Measurements from ENCODE around the gene XYLT1.

XYLT1 gene

DNA sequence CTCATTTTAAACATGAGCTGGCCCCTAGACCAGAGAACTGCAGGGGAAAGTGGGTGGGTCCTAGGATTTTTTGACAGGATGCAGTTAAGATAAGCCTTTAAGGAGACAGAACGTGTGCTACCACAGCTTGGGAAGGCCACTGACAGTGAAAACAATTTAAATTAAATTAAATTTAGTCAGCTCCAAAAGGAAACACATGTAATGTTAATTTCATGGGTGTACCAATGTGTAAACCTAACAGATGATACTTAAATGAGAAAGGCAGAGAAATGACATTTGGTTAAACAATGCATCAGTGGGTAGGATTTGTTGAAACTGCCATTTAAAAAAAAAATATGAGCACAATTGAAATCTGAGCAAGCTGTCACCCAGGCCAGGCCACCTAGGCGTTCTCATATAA is 250.8 kb downstream of the XYLT1 start:
- FAIRE-seq, result no peak

DNA sequence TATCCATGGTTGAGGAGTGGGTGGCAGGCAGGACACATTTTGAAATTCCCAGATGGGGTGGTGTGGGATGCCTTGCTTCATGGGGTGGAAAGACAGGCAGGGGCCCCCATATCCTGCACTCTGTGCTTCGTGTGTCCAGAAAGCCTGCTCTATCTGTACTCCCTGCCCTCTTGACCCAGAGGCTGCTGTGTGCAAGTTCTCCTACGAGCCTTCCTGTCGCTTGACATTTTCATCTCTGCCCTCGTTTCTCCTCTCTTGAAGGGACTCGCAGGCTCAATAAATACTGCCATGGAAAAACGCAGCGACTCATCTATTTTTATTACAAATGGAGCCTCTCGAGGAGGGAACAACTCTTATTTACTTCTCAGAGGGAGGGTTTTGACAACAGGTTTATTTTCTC is 254.8 kb downstream of the XYLT1 start:
- FAIRE-seq, result no peak

DNA sequence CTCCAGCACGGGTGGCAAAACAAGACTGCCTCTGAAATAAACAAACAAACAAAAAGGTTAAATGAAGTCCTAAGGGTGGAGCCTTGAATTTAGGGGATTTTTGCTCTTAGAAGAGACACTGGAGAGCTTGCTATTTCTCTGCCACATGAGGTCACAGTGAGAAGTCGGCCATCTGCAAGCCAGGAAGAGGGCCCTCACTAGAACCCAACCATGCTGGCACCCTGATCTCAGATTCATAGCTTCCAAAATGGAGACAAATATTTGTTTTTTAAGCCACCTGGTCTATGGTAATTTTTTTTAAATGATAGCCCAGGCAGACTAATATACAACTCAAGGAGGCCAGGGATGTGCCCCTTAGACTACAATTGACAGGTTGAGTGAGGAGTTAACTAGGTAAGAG is 255.5 kb downstream of the XYLT1 start:
- FAIRE-seq, result no peak

DNA sequence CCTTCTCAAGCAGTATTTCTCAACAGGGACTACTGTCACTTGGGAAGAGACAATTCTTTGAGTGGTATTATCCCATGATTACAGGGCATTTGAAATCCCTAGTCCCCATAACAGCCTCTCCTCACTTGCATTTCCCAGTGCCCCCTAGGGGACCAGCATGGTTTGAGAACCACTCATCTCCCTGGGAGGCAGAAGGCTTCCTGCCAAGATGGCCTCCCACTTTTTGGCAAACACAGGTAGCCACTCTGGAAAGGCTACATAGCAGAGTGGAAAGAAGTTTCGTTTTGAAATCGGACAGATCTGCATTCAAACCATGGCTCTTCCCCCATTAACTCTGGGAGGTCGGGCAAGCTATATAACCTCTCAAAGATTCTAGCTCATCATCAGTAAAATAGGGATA is 256.8 kb downstream of the XYLT1 start:
- FAIRE-seq, result no peak

DNA sequence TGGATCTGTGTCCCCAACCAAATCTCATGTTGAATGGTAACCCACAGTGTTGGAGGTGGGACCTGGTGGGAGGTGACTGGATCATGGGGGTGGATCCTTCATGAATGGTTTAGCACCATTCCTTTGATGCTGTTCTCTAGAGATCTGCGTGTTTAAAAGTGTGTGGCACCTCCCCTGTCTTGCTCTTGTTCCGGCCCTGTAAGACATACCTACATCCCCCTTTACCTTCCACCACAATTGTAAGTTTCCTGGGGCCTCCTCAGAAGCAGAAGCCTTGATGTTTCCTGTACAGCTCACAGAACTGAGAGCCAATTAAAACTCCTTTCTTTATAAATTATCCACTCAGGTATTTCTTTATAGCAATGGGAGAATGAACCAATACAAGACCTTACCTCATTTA is 257.7 kb downstream of the XYLT1 start:
- FAIRE-seq, result no peak

GRCh38 chr16:17212606-17213005 is 258.2 kb downstream of the XYLT1 start:
- no peak for FAIRE-seq

DNA sequence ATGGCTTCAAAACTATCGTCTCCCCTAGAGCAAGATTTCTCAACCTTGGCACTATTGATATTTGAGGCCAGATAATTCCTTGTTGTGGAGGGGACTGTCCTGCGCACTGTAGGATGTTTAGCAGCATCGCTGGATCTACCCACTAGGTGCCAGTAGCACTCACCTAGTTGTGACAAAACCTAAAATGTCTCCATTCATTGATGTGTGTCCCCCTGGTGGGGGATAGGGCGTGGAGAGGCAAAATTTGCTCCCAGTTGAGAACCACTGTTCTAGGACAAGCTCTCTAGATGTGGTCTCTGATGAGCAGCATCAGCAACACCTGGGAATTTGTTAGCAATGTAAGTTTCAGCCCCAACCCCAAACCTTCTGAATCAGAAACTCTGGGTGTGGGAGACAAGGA is 259.0 kb downstream of the XYLT1 start:
- no peak for FAIRE-seq

GRCh38 chr16:17206712-17207111 is 264.0 kb downstream of the XYLT1 start:
- FAIRE-seq, result no peak

DNA sequence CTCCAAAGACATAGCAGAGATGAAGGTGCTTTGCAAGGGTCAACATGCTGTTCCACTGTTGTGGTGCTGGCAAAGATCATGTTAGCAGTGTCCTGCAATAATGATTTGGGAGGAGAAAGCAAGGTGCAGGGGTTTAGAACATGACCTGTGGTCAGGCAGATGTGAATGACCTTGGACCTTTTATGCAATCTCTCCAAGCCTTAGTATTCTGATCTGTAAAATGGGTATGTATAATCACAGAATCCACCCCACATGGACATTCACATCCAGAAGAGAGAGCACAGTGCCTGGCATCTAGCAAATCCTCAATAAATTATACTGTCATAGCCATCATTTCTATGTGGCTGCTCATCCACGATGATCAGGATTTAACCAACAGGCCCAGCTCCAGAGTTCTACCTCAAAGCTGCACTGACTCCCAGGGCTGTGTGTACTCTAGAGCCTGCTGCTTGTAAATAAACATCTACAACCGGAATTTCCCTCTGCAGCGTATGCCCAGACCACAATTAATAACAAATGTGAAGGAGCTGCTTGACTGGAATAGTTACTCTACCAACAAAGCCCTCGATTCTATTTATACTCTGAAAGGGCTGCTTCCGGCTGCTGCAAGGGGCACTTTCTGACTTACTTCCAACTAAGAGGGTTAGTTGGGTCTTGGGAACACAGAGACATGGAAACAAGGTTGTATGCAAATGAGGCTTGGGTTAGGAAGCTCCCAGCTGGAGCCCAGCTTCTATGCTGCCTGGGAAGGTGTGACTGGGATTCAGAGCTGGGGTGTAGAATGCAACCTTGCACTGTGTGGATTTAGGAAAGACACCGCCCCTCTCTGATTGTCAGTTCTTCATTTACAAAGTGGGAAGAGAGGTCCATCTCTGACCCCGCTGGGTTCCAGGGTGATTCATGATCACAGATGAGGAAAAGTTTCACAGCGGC is 265.2 kb downstream of the XYLT1 start:
- no peak for FAIRE-seq

DNA sequence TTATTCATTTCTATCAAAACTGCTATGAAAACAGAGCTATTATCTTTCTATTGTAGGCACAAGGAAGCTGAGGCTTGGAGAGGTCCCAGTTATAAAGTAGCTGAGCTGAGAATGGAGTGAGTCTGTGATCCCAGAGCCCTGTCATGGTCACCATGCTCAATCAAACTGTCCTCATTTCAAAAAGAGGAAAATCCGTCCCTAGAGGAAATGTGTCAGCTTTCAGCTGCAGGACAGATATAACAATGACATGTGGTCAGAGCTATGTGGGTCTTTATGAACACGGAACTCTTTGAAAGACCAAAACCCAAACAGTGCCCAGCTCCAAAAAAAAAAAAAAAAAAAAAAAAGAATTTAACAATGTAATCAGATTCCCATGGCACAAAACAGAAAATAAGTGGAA is 266.1 kb downstream of the XYLT1 start:
- no peak for FAIRE-seq

DNA sequence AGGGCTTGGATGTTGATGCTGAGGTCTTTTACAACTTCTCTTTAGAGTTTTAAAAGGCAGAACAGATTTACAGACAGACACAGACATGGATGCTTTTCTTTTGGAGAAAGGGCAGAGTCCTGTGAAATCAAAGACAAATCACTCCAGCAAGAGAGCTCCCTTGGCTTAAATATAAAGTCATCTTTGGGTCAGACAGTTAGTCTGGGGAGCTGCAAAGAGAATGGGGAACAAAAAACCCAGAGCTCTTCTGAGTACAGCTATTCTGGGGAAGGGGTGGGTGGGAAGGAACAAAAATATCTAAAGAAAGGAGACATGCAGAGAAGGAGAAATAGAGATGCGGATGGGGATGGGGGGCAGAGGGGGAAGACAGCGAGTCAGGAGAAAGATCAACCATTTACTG is 266.6 kb downstream of the XYLT1 start:
- no peak for FAIRE-seq

DNA sequence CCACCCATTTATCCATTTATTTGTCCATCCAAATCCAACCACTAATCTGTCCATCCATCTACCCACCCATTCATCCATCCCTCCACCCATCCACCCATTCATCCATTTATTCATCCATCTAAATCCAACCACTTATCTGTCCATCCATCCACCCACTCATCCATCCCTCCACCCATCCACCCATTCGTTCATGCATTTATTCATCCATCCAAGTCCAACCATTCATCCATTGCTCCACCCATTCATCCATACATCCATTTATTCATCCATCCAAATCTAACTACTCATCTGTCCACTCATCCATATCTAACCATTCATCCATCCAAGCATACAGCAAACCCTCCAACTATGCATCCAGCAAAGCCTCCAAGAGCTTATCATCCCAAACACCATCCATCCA is 267.3 kb downstream of the XYLT1 start:
- no peak for FAIRE-seq

DNA sequence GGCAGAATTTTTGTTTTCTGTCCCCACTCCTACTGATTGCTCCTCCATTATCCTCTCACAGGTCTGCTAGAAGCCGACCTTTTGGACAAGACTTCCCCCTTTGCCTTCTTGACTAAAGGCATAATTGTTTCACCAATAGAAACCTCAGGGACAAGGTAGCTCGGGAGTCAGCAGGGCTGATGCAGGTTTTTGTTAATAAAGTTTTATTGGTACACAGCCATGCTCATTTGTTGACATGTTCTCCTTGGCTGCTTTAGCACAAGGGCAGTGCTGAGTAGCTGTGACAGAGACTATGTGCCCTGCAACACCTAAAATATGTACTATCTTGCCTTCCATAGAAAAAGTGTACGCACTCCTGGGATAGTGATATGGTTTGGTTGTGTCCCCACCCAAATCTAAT is 271.6 kb downstream of the XYLT1 start:
- FAIRE-seq, result no peak

DNA sequence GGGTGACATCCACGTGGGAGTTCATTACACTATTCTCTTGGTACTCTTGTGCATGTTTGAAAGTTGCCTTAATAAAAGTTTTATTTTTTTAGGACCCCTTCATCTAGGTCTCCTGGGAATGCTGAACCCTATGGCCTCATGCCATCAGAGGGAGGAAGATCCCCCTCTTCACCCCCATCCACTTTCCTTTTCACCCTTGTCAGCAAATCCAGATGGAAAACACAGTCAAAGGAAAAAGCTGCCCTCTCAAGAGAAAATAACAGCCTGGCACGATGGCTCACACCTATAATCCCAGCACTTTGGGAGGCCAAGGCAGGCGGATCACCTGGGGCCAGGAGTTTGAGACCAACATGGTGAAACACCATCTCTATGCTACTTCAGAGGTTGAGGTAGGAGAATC is 274.2 kb downstream of the XYLT1 start:
- no peak for FAIRE-seq

- FAIRE-seq, result no peak
Observed at GRCh38 chr16:17194190-17194780, 276.5 kb downstream of the XYLT1 start.

GRCh38 chr16:17193566-17194100 is 277.1 kb downstream of the XYLT1 start:
- FAIRE-seq, result no peak

DNA sequence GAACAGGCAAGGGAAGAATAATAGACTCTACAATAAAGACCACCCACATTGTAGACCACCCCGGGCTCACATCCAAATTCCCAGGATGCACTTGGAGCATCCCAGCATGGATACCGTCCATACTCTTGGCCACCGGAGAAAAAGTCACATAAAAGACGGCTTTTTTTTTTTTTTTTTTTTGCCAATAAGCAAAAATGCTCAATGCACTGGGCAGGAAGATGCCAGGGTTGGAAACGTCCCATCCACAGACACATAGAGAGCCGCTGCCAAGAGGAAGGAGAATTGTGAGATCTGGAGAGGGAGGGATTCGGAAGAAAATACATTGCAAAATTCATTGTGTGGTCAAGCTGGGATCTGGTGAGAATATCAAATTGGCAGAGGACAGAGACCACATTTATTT is 286.7 kb downstream of the XYLT1 start:
- no peak for FAIRE-seq

GRCh38 chr16:17177959-17178905 is 292.5 kb downstream of the XYLT1 start:
- FAIRE-seq, result no peak

DNA sequence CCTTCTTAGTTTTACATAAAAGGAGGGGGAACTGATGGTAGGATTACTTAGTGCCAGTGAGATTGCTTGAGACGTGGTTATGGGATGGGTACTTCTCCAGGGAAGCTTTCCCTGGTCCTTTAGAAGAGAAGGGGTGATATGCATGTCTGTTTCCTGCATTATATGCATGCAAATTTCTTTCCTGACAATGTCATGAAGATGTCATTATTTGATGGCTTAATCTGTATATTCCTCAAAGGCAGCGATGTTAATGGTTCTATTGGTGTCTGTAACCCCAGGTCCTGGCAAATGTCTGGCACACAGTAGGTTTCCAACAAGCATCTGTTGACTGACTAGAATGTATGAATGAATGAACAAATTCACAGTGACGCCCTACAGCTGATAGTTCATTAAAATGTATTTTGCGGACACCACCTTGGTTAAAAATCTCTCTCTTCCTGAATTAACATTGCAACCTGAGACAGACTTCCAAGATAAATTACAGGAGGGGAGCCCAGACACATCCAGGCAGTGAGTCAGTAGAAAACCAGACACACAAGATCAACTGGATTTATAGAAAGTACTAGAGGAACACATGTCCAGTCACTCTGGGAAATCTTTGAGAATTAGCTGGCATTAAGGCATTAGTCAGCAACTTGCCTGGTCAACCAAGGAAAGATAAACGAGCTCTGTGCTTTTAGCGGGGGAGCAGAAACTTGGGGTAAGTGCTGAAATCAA is 293.4 kb downstream of the XYLT1 start:
- no peak for FAIRE-seq

GRCh38 chr16:17176199-17176598 is 294.6 kb downstream of the XYLT1 start:
- no peak for FAIRE-seq

DNA sequence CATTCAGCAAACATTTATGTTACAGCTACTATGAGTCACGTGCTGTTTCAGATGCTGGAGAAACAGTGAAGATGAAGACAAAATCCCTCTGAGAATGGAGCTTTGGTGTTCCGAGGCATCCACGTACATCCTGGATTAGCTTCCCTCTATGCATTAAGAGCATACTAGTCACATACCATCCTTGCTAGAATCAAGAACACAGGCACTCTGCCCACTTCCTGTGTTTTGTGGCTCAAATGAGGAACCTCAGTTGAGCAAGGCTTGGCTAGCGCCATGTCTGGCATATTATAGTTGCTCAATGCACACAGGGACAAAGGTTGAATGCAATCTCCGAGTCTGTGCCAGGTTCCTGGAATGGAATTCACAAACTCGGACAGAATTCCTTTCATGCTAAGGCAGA is 297.5 kb downstream of the XYLT1 start:
- no peak for FAIRE-seq

All from colon (tissue), 2 donors.